HEK293 (cell line): ENCODE measurements around the gene ANKRD22.

Experiments used
- CTCF ChIP-seq: fragments of 450-650 bp; formaldehyde crosslinking; IDR thresholded peaks from 2 replicates; pipeline ENCODE4 v1.5.1; 2016; ENCODE audit warnings: missing biosample characterization, missing genetic modification characterization
- GLIS2 ChIP-seq: fragments of 450-650 bp; formaldehyde crosslinking; IDR thresholded peaks from 2 replicates; pipeline ENCODE4 v1.5.1; 2016; ENCODE audit warnings: missing biosample characterization, missing genetic modification characterization
- REST ChIP-seq: fragments of 450-650 bp; formaldehyde crosslinking; IDR thresholded peaks from 2 replicates; pipeline ENCODE4 v1.5.1; 2016; ENCODE audit warnings: missing biosample characterization, missing genetic modification characterization
- SETDB1 ChIP-seq: IDR thresholded peaks from one replicate; pipeline ENCODE4 v1.6.1; 2017; ENCODE audit warnings: mild to moderate bottlenecking, low read length, moderate library complexity, mixed read lengths; ENCODE audit not compliant: insufficient read length
- ZBTB11 ChIP-seq: fragments of 450-650 bp; formaldehyde crosslinking; conservative IDR thresholded peaks from 2 replicates; pipeline ENCODE4 v1.5.1; 2016; ENCODE audit warnings: low read depth, missing biosample characterization, missing genetic modification characterization
- ZBTB20 ChIP-seq: fragments of 450-650 bp; formaldehyde crosslinking; IDR thresholded peaks from 2 replicates; pipeline ENCODE4 v1.5.1; 2016; ENCODE audit warnings: missing biosample characterization, missing genetic modification characterization
- ZBTB21 ChIP-seq: fragments of 450-650 bp; formaldehyde crosslinking; IDR thresholded peaks from 2 replicates; pipeline ENCODE4 v1.5.1; 2017; ENCODE audit warnings: missing biosample characterization, missing genetic modification characterization

- TF ChIP-seq ZBTB20 (tag by site-specific recombination) (no peak), CTCF (tag by site-specific recombination) (no peak), REST (tag by site-specific recombination) (no peak), ZBTB21 (no peak), SETDB1 (no peak), ZBTB11 (tag by site-specific recombination) (no peak), GLIS2 (tag by site-specific recombination) (no peak)
Observed at GRCh38 chr10:88781206-88781605, 70.4 kb downstream of the ANKRD22 start.
